Keratinocyte (primary cell): Measurements from ENCODE around the gene TRUB1.

ENCODE experiments used
- EZH2 ChIP-seq: IDR thresholded peaks from one replicate; pipeline ENCODE4 v1.6.1; 2012; ENCODE audit warnings: inconsistent platforms, mild to moderate bottlenecking, low read length, moderate library complexity
- TF ChIP-seq, protein P1 (sequence below), 3 experiments: IDR thresholded peaks in 1 of 3; conservative IDR thresholded peaks in 1 of 3; optimal IDR thresholded peaks in 1 of 3; 2 replicates in 2 of 3; 3 replicates in 1 of 3; pipeline versions ENCODE3 to v1.5.1; 2011; ENCODE audit warnings: low read length in 3 of 3, mild to moderate bottlenecking in 3 of 3, moderate library complexity in 2 of 3, control low read depth in 1 of 3, inconsistent platforms in 1 of 3; ENCODE audit not compliant: insufficient read depth in 2 of 3; ENCODE audit errors: extremely low read depth in 1 of 3

DNA sequence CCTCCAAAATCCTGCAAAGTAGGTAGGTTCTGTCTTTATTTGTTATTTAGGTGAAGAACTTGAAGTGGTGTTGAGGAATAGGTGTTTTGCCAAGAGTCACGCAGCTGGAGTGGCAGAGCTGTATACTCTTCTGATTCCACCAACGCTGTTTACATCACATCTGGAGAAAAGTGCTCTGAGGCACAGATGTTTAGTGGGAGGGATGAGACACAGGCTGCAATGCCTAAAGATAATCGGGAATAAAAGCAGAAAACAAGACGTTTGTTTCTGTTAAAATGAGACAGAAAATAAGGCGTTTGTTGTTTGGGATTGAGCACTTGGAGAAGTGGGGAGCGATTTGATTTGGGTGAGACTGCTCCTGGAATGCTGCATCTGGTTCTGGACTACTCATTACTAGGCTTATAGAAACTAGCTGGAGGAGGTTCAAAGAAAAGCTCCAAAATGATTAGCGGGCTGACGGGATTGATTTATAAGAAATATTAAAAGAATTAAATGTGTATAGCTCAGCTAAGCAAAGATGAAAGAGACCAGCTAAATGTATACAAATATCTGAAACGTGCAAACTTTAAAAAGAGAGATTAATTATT lies 54.3 kb downstream of the TRUB1 start:
- TF ChIP-seq, protein P1, sequence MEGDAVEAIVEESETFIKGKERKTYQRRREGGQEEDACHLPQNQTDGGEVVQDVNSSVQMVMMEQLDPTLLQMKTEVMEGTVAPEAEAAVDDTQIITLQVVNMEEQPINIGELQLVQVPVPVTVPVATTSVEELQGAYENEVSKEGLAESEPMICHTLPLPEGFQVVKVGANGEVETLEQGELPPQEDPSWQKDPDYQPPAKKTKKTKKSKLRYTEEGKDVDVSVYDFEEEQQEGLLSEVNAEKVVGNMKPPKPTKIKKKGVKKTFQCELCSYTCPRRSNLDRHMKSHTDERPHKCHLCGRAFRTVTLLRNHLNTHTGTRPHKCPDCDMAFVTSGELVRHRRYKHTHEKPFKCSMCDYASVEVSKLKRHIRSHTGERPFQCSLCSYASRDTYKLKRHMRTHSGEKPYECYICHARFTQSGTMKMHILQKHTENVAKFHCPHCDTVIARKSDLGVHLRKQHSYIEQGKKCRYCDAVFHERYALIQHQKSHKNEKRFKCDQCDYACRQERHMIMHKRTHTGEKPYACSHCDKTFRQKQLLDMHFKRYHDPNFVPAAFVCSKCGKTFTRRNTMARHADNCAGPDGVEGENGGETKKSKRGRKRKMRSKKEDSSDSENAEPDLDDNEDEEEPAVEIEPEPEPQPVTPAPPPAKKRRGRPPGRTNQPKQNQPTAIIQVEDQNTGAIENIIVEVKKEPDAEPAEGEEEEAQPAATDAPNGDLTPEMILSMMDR (optimal IDR thresholded peaks at IDR 0.05 in 1 of 3, IDR thresholded peaks at IDR 0.05 in 1 of 3, conservative IDR thresholded peaks at IDR 0.05 in 1 of 3; ENCODE audit: extremely low read depth in 1 of 3, insufficient read depth in 2 of 3, low read length in 3 of 3), result no peak
- TF ChIP-seq EZH2, result no peak
